Fibroblast of skin of abdomen (primary cell): ENCODE measurements around the gene ERN1.
"Not testable (repeated sequence)": the region's sequence is repeated elsewhere in the genome, so short reads cannot be mapped to it uniquely, and the experiment has no call there.

ENCODE experiments used
- DNase-seq: peaks from one replicate; pipeline ENCODE4 v3.0.0-alpha.2; 2013

The ERN1 gene

GRCh38 chr17:64134216-64134970 lies 4.4 kb upstream of the ERN1 start:
- no peak for DNase-seq

GRCh38 chr17:64133546-64134215 lies 3.7 kb upstream of the ERN1 start:
- peak; percentile 68 for DNase-seq

- DNase-seq, result no peak
These were observed 1.8 kb upstream of the ERN1 start for GRCh38 chr17:64131606-64132270.

GRCh38 chr17:64130559-64131001 lies 636 bp upstream of the ERN1 start:
- peak; percentile 66 for DNase-seq

GRCh38 chr17:64129515-64129764 lies 504 bp downstream of the ERN1 start:
- DNase-seq, result no peak

- peak; percentile 34 for DNase-seq
These were observed 993 bp downstream of the ERN1 start for GRCh38 chr17:64128787-64129514.

GRCh38 chr17:64126918-64127317 lies 3.0 kb downstream of the ERN1 start:
- peak; percentile 65 for DNase-seq

GRCh38 chr17:64125937-64126336 lies 4.0 kb downstream of the ERN1 start:
- DNase-seq, result no peak

GRCh38 chr17:64124609-64125008 lies 5.3 kb downstream of the ERN1 start:
- no peak for DNase-seq

- no peak for DNase-seq
These were observed 6.8 kb downstream of the ERN1 start for GRCh38 chr17:64123114-64123513.

GRCh38 chr17:64120972-64121786 lies 8.8 kb downstream of the ERN1 start:
- DNase-seq, result not testable (repeated sequence)

- no peak for DNase-seq
These were observed 9.7 kb downstream of the ERN1 start for GRCh38 chr17:64120159-64120810.

- peak; percentile 25 for DNase-seq
These were observed 11.7 kb downstream of the ERN1 start for GRCh38 chr17:64117981-64118979.

- peak; percentile 81 for DNase-seq
These were observed 14.0 kb downstream of the ERN1 start for GRCh38 chr17:64115822-64116534.

- DNase-seq, result no peak
These were observed 14.8 kb downstream of the ERN1 start for GRCh38 chr17:64115043-64115698.

- DNase-seq, result no peak
These were observed 16.9 kb downstream of the ERN1 start for GRCh38 chr17:64113006-64113405.

- no peak for DNase-seq
These were observed 18.1 kb downstream of the ERN1 start for GRCh38 chr17:64111831-64112230.

GRCh38 chr17:64110379-64111152 lies 19.4 kb downstream of the ERN1 start:
- no peak for DNase-seq
